GM21515 (cell line): ENCODE results near the gene MISP.

ENCODE experiments used
- ATAC-seq: cut with Tn5 transposase; IDR thresholded peaks from one replicate; pipeline ENCODE4 v1.9.1; 2021; ENCODE audit not compliant: unreplicated experiment

Gene MISP

GRCh38 chr19:772730-773436, 22.0 kb downstream of the MISP start:
- ATAC-seq, result no peak

DNA sequence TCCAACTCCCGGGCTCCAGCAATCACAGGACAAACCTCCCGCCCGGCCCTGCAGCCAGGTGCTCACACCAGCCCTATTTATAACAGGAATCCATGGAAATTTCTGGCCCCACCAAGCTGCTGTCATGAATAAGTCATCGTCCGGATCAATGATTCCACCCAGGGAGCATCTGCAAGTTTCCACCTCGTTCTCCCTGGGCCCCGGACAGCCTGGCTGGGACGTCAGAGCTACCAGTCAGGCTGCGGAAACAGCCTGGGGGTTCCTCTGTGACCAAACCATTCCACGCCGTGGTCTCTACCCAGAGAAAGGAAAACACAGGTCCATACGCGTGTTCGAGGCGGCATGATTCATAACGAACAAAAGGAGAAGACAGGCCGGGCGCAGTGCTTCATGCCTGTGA, 25.6 kb downstream of the MISP start:
- no peak for ATAC-seq

GRCh38 chr19:778910-779653, 28.2 kb downstream of the MISP start:
- no peak for ATAC-seq

GRCh38 chr19:780935-781334, 30.0 kb downstream of the MISP start:
- ATAC-seq, result no peak

DNA sequence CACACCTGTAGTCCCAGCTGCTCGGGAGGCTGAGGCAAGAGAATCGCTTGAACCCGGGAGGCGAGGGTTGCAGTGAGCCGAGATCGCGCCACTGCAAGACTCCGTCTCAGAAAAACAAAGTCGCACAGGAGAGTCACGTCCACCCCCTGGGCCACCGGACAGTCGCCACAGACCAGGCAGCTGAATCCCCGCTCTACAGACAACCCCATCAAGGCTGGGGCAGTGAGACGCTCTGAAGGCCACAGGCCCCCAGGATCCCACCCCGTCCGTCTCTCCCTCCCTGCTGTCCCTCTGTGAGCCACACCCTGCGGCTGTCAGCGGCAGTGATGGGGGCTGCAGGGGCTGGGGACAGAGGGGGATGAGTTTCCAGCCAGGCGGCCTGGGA, 30.9 kb downstream of the MISP start:
- no peak for ATAC-seq

DNA sequence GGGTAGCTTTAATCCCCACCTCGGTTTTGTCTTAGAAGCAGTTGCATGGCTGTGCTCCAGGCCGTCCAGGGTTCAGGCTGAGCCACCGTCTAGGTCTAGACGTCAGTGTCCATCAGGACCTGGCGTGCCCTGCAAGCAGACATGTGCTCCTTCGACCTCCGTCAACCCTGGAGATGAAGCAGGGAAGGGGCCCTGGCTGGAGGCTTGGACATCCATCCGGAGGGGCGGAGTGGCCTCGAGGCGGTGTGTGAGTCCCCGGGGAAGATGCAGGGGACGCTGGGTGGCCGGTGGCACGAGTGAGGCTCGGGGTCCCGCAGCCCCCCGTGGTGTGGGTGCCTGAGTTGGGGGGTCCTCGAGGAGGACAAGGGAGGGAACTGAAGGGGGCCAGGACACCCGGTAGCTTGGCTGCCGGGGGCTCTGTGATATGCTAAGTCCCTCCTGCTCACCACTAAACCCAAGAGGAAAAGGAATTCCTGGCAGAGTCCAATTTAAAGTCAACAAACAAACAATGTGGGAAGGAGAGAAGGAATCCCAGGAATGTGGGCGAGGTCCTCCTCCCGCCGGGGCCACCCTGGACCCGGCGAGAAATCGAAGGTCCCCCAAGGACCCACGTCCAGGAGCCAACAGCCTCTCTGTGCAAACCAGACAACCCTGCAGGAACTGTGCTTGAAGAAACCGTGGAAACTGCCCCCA, 31.4 kb downstream of the MISP start:
- ATAC-seq, result no peak

DNA sequence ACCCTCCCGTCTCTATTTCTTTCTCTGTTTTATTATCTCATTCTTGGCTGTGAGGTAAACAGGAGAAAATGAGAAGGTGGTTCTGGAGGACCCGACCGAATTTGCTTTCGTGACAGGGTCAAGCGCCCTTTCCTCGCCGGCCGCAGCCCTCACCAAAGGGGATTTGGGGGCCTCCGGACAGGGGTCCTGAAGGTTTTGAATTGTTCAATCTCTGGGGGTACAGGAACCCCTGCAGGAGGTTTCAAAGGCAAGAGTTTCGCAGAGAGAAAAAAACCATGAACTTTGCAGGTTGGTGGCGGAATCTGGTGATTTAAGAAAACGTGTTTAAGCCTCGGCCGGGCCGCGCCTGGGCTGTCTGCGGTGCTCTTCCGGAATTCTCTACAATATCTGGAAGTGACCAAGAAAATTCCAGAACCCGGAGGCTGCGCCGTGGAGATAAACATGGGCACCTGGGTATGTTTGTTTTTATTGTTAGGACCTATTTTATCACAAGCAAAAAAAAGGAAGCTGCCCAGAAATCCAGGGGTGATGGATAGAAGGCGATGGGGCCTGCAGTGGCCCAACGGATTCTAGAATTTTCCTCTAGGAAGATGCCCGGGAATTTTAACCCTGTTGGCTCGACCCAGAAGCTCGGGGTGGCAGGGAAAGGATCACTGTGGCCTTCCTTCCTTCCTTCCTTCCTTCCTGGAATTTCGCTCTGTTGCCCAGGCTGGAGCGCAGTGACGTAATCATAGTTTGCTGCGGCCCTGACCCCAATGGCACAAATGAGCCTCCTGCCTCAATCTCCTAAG, 32.2 kb downstream of the MISP start:
- ATAC-seq, result no peak

- no peak for ATAC-seq
These were observed 33.6 kb downstream of the MISP start for GRCh38 chr19:784541-784940.

- ATAC-seq, result no peak
These were observed 36.6 kb downstream of the MISP start for GRCh38 chr19:787536-787935.

DNA sequence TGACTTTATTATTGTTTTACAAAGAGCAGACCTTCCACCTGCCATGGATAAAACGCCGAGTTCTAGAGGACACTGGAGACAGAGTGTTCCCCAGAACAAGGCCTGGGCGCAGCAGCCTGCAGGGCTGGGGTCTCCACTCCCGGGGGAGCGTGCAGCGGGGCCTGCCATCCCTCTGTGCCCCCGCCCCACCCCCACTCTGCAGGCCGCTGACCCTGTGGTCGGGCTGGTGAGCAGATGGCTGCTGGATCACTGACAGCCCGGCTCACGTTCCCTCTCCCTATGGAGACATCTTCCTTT, 37.7 kb downstream of the MISP start:
- no peak for ATAC-seq

DNA sequence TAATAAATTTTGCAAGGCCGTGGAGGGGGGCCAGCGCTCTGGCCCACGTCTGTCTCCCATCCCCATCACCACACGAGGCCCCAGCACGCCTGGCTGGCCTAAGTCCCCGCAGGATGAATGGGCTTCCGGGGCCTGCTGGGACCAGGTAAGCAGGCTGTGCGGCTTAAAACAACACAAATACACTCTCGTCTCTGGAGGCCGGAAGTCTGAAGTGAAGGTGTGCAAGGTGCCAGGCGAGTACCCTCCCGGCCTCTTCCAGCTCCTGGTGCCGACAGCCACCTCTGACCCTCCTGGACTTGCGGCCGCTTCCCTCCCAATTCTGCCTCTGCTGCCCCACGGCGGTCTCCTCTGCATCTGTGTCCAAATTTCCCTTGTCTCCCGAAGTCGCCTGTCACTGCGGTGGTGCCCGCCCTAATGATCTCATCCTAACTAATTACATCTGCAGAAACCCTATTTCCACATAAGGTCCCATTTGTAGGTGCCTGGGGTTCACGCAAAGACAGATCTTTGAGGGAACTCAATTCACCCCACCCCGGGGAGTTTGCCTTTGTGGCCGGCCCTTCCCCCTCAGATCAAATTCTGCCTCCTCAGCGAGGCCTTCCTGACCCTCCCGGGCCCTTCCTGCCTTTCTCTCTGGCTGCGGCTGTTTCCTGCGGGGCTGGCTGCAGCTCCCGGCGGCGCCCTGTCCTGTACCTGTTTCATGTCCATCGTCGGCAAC, 38.2 kb downstream of the MISP start:
- no peak for ATAC-seq

DNA sequence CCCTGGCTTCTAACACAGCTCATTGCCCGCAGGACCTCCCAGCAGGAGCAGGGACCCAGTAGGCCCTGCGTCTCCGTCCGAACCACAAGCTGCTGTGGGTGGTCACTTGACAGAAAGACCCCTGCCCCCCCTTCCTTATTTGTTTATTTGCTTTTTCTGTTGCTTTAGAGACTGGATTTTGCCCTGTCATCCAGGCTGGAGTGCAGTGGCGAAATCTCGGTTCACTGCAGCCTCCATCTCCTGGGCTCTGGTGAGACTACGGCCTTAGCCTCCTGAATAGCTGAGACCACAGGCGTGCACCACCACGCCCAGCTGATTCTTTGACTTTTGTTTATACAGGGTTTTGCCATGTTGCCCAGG, 38.8 kb downstream of the MISP start:
- no peak for ATAC-seq

- ATAC-seq, result no peak
These were observed 40.2 kb downstream of the MISP start for GRCh38 chr19:791007-791566.

- no peak for ATAC-seq
These were observed 40.8 kb downstream of the MISP start for GRCh38 chr19:791567-792305.

DNA sequence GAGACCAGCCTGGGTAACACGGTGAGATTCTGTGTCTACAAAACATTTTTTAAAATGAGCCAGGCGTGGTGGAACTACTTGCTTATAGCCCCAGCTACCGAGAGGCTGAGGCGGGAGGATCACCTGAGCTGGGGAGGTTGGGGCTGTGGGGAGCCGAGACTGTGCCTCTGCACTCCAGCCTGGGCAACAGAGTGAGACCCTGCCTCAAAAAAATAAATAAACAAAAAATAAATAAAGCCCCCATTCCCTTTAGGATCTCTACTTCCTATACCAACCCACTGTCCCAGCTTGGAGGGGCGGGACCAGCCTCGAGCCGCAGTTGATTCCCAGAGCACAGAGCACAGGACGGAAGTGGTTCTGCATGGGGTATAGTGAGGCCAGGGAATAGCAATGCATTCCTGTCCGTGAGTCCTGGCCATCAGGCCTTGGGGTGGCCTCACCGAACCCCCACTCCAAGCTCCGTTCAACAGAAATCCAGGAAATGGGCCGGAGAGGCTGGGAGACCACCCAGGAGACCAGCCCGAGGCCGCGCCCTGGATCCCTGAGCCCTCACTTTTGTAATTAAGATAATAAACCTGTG, 41.5 kb downstream of the MISP start:
- no peak for ATAC-seq

DNA sequence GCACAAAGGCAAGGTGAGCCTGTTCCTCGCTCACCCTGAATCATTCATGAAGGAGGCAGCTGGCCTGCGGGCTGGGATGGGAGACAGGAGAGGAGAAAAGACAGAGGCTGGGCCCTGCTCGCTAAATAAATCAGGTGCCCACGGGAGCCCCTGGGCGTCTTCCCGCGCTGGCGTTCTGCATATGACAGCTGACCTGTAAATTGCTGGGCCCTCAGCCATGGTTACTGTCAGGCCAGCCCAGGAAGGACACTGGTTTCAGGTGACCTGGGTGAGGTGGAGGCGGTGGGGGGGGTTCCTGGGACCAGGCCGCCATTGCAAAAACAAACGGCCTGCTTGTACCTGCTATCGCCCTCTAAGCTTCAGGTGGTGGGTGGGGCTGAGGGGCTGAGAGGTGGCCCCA, 42.9 kb downstream of the MISP start:
- ATAC-seq, result no peak

DNA sequence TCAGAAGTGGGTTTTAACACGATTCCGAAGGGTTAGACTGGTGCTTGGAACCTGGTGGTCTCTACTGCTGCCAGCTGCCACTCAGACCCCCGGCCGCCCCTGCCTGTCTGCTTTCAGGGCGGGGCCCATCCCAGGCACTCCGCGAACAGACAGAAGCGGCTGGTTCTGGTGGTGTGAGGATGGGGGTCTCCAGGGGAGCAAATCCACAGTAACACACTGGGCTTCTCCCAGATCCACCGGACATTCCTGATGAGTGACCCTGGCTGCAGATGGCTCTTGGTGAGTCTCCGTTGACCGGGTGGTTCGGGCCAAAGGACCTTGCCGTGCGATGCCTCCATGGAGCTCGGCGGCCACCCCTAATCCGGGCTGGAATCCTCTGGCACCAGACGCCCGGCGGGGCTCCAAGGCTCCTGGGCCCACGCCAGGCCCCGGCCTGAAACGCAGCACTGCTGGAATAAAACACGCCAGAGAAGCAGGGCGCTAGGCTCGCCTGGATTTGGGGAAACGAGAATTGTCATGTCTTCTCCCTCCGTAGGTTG, 44.2 kb downstream of the MISP start:
- no peak for ATAC-seq

- ATAC-seq, result no peak
These were observed 45.0 kb downstream of the MISP start for GRCh38 chr19:795691-796581.
